Esophagus muscularis mucosa (tissue), 4 donors: ENCODE results near the gene POLRMT. TPM values are rescaled to one million over a fixed set of nuclear protein-coding genes. Genes with fewer than 3 reads are reported as not detected.

Experiments
- DNase-seq: peaks from one replicate; pipeline ENCODE4 v3.0.0-alpha.2; 2017; ENCODE audit errors: extremely low spot score
- H3K27ac ChIP-seq, 4 donors: fragments of 200-600 bp; sonication (generic); replicated peaks in 1 of 4; 1 replicate in 3 of 4; 2 replicates in 1 of 4; pipeline ENCODE4 v1.5.1; 2016 to 2019; ENCODE audit warnings: mild to moderate bottlenecking in 1 of 4
- H3K27me3 ChIP-seq, 4 donors: fragments of 200-600 bp; sonication (generic); one replicate each; pipeline versions ENCODE4 v1.5.1 to v1.6.0; 2016 to 2019
- H3K36me3 ChIP-seq, 4 donors: fragments of 200-600 bp; sonication (generic); one replicate each; pipeline ENCODE4 v1.5.1; 2016 to 2019
- H3K4me1 ChIP-seq, 4 donors: fragments of 200-600 bp; sonication (generic); one replicate each; pipeline ENCODE4 v1.5.1; 2016 to 2019
- H3K4me3 ChIP-seq, 4 donors: fragments of 200-600 bp; sonication (generic); 1 replicate in 2 of 4; 2 replicates in 2 of 4; pipeline ENCODE4 v1.5.1; 2016 to 2019; ENCODE audit warnings: mild to moderate bottlenecking in 4 of 4, moderate library complexity in 1 of 4
- H3K9me3 ChIP-seq, 4 donors: fragments of 200-600 bp; sonication (generic); 1 replicate in 3 of 4; 2 replicates in 1 of 4; pipeline ENCODE4 v1.5.1; 2016 to 2019
- EP300 ChIP-seq: sonication (generic); formaldehyde crosslinking; IDR thresholded peaks from one replicate; pipeline ENCODE4 v1.6.1; 2017; ENCODE audit warnings: antibody characterized with exemption
- POLR2A ChIP-seq: fragments of 450-650 bp; IDR thresholded peaks from one replicate; pipeline ENCODE4 v1.6.1; 2017; ENCODE audit warnings: antibody characterized with exemption, moderate library complexity, mild to moderate bottlenecking, low read depth
- POLR2AphosphoS5 ChIP-seq, 2 donors: sonication (generic); formaldehyde crosslinking; IDR thresholded peaks; one replicate each; pipeline ENCODE4 v1.6.1; 2017; ENCODE audit warnings: antibody characterized with exemption in 2 of 2
- WGBS: methylation state at CpG from one replicate; pipeline ENCODE4 v1.1.5; 2018; 5-methylcytosine and 5-hydroxymethylcytosine counted together
- intact Hi-C: fragments of 100-400 bp; cut with DNase I; formaldehyde crosslinking; loops from one replicate; pipeline ENCODE4 v1.15.1; 2023
- total RNA-seq, 4 donors: library from RNA; depleted of rRNA; stranded (reverse); fragments of >200 nt; gene quantifications; one replicate each; pipeline versions ENCODE4 v1.1.0 to v1.2.1, GENCODE V29; 2016
- TF ChIP-seq, protein P1 (sequence below), 3 experiments: fragments of 200-600 bp in 2 of 3; fragments of 450-650 bp in 1 of 3; sonication (generic) in 2 of 3; IDR thresholded peaks; one replicate each; pipeline ENCODE4 v1.5.1; 2017 to 2019; ENCODE audit warnings: antibody characterized with exemption in 3 of 3, mild to moderate bottlenecking in 2 of 3, moderate library complexity in 1 of 3

Gene POLRMT
- total RNA-seq, 4 donors from 2014 or later = 20.8 to 40.7 (median 30.4) TPM

DNA sequence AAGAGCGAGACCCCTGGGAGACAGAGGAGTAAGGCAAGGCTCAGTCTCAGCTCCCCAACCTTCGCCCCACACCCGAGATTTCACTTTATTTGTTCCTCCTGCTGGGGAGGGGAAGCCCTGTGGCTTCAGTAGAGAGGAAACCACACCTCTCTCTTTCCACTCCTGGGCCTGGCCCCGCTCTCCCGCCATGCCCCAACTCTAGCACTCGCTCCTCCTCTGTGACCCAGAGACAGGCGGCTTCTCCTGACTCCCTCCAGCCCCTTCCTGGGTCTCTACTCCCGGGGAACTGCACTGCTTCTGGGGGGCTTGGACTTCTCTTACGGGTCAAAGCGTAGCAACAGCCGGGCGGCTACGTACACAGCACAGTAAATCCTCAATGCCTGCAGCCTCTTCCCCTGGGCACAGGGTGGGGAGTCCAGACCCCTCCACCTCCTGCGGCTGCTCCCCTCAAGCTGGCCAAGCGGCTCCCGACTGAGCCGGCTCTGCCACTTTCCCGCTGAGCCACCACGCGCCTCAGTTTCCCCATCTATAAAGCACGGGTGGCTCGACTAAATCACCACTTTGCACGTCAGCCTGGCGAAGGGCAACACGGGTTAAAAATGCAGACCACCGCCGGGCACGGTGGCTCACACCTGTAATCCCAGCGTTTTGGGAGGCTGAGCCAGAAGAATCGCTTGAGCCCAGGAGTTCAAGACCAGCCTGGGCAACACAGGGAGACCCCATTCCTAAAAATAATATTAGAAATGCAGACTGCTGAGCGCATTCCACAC lies 28.3 kb upstream of the POLRMT start:
- H3K4me1 ChIP-seq = peaks cover 71 to 82% (median 79%) of the 10 kb centered on the region in 4 donors
- intact Hi-C loops = no loop called here
- no peaks in the 10 kb centered on the region for H3K9me3 ChIP-seq
- peak overlapping the region; percentile 81 to 100 (median 100) for H3K4me3 ChIP-seq
- H3K27ac ChIP-seq = peak overlapping the region; percentile 89 to 96 (median 94)
- TF ChIP-seq EP300 (no peak), POLR2AphosphoS5 (IDR thresholded peaks at IDR 0.05) (no peak), POLR2A (no peak)
- TF ChIP-seq, protein P1, sequence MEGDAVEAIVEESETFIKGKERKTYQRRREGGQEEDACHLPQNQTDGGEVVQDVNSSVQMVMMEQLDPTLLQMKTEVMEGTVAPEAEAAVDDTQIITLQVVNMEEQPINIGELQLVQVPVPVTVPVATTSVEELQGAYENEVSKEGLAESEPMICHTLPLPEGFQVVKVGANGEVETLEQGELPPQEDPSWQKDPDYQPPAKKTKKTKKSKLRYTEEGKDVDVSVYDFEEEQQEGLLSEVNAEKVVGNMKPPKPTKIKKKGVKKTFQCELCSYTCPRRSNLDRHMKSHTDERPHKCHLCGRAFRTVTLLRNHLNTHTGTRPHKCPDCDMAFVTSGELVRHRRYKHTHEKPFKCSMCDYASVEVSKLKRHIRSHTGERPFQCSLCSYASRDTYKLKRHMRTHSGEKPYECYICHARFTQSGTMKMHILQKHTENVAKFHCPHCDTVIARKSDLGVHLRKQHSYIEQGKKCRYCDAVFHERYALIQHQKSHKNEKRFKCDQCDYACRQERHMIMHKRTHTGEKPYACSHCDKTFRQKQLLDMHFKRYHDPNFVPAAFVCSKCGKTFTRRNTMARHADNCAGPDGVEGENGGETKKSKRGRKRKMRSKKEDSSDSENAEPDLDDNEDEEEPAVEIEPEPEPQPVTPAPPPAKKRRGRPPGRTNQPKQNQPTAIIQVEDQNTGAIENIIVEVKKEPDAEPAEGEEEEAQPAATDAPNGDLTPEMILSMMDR (IDR thresholded peaks at IDR 0.05) = no peak
- WGBS = 18% methylated on average over 17 of the region's 31 CpGs
- no peaks in the 10 kb centered on the region for H3K27me3 ChIP-seq
- H3K36me3 ChIP-seq = peaks cover 0 to 16% (median 6%) of the 10 kb centered on the region in 4 donors
- no peak for DNase-seq

DNA sequence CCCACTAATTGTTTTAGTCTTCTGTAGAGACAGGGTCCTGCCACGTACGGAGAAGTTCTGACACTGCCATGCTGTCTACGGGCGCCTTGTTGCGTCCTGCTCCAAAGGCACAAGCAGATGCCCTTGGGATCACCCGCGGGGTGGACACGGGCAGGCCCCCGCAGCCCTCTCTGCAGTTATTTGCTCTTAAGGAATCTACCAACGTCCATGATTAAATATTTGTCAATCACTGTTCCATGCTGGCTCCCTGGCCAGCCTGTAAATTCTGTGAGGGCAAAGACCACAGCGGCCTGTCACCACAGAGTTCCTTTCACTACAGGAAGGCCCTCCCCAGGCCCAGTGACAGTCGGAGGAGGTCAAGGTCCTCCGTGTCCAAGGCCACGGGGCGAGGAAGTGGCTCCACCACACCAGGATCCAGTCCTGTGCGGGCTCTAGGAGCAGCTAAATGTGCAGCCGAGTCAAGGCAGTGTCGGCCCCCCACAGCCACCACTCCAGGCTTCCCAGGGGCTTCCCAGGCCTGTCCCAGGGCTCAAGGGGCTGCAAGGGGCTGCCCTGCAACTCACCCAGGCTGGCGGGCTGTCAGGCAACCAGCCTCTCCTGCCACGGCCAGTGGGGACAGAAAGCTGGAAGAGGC lies 27.6 kb upstream of the POLRMT start:
- Histone ChIP-seq H3K36me3 (peaks cover 0 to 16% (median 6%) of the 10 kb centered on the region in 4 donors), H3K27ac (peak overlapping the region; percentile 89 to 96 (median 94)), H3K27me3 (no peaks in the 10 kb centered on the region), H3K4me3 (peak overlapping the region; percentile 81 to 100 (median 100)), H3K9me3 (no peaks in the 10 kb centered on the region), H3K4me1 (peaks cover 73 to 89% (median 86%) of the 10 kb centered on the region in 4 donors)
- 26% methylated on average over 3 of the region's 20 CpGs for WGBS
- DNase-seq = no peak
- intact Hi-C loops = no loop called here
- TF ChIP-seq POLR2AphosphoS5 (IDR thresholded peaks at IDR 0.05) (no peak), EP300 (no peak), POLR2A (no peak)
- TF ChIP-seq, protein P1 (IDR thresholded peaks at IDR 0.05) = no peak

DNA sequence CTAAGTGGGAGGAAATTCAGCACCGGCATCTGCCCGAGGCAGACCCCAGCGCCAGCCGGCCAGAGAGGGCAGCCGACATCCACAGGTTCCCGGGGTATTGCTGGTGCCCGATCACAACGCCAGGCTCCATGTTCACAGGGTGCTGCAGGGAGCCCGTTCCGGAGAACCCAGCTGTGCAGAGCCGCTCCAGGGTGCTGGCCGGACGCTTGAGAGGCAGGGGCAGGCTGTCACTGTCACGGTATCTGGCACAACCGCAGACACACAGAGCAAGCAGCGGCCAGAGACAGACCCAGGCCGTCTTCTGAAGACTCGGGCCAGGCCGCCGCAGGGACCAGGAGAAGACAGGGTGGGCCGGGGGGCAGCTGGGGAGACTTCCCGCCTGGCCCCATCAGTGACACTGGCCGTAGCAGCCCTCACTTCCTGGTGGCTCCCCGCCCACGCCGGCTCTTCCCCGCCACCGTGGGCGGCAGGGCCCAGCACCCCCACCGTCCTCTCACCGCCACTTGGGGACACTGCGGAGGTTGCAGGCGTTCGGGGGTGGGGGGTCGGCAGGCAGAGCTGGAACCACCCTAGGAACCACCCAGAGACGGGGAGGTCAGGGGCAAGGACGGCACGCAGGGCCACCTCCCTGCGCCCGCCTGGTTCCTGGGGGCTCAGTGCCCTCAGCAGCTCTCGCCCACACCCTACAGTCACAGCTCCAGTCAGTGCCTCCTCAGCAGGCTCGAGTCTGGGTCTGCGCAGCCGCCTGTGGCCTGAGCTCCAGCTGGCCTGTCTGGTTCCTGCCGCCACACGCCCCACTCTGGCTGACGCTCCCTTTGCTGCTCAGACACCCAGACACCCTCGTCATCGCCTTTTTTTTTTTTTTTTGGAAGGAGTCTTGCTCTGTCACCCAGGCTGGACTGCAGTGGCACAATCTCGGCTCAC lies 25.8 kb upstream of the POLRMT start:
- no peak for TF ChIP-seq EP300
- TF ChIP-seq, protein P1 (IDR thresholded peaks at IDR 0.05) = no peak
- no peak for TF ChIP-seq POLR2AphosphoS5 (IDR thresholded peaks at IDR 0.05)
- TF ChIP-seq POLR2A = no peak
- Histone ChIP-seq H3K27ac (no peak overlapping the region), H3K4me1 (peaks cover 62 to 85% (median 79%) of the 10 kb centered on the region in 4 donors), H3K36me3 (peaks cover 0 to 24% (median 12%) of the 10 kb centered on the region in 4 donors), H3K4me3 (no peak overlapping the region), H3K9me3 (no peaks in the 10 kb centered on the region), H3K27me3 (no peaks in the 10 kb centered on the region)
- WGBS = 68% methylated on average over 28 of the region's 50 CpGs
- DNase-seq = no peak
- intact Hi-C loops = no loop called here

DNA sequence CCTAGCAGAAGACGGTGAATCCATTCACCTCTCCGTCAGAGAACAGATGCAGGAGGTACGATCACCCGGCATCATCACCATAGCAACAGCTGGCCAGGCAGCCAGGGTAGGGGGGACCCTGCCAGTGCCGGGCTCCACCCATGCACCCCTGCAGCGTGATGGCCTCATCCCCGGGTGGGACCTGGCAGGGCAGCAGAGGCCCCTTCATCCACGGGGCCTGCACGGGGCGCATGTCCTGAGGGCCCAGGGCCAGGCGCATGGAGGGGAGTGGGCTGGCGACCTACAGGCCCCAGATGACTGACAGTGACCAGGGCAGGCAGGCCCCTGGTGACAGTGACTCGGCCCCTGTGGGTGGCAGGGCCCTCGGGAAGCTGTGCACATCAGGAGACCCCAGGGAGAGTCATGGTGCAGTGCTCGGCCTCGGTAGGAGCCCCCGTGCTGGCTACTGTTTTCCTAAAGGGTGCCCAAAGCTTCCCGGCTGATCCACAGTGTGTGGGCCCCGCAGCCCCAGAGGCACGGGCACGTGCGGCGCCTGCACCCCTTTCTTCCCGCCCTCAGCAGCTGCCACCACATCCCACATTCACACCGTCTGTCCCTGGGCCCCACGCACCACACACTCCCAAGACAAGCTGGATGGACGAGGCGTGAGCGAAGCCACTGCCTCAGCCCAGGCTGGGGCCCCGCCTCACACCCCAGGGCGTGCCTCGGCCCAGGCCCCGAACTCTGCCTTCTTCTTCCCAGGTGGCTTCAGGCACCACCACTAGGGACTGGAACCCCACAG lies 24.9 kb upstream of the POLRMT start:
- intact Hi-C loops = no loop called here
- Histone ChIP-seq H3K36me3 (peaks cover 7 to 33% (median 21%) of the 10 kb centered on the region in 4 donors), H3K4me1 (peaks cover 55 to 85% (median 70%) of the 10 kb centered on the region in 4 donors), H3K27me3 (no peaks in the 10 kb centered on the region), H3K9me3 (no peaks in the 10 kb centered on the region), H3K4me3 (no peak overlapping the region), H3K27ac (no peak overlapping the region)
- no peak for DNase-seq
- 74% methylated on average over 23 of the region's 33 CpGs for WGBS
- TF ChIP-seq POLR2A (no peak), POLR2AphosphoS5 (IDR thresholded peaks at IDR 0.05) (no peak), EP300 (no peak)
- TF ChIP-seq, protein P1 (IDR thresholded peaks at IDR 0.05) = no peak
